Right renal pelvis (tissue), 4 donors: Measurements from ENCODE around the gene TEX11. TPM values are rescaled to one million over a fixed set of nuclear protein-coding genes. Genes with fewer than 3 reads are reported as not detected.
"Not testable (repeated sequence)": the region's sequence is repeated elsewhere in the genome, so short reads cannot be mapped to it uniquely, and the experiment has no call there.

Experiments
- DNase-seq, 4 donors: peaks; one replicate each; pipeline ENCODE4 v3.0.0-alpha.2; 2013; ENCODE audit warnings: low read depth in 4 of 4, low spot score in 3 of 4, missing footprints in 1 of 4
- polyA plus RNA-seq, 4 donors: library from polyadenylated mRNA; unstranded; fragments of 120-200 nt; gene quantifications; one replicate each; pipeline ENCODE4 v1.2.1, GENCODE V29; 2013; ENCODE audit not compliant: insufficient read length in 4 of 4

Gene TEX11
- under 1 TPM in 3 of 4 donors, not detected in 1; 0.05 to 0.10 (median 0.08) TPM for polyA plus RNA-seq

- DNase-seq, result no peak
Measured at GRCh38 chrX:70908541-70908940, at the start of gene TEX11. Gene TEX11, minus strand, starts transcription at chrX:70908711. Its CDS starts 922 bp downstream, at chrX:70907789.

- DNase-seq, result no peak
Measured at GRCh38 chrX:70954871-70955270, 46.4 kb upstream of the TEX11 start.

GRCh38 chrX:70924294-70924911 lies 15.9 kb upstream of the TEX11 start:
- no peak for DNase-seq

- no peak for DNase-seq
Measured at GRCh38 chrX:70922774-70923473, 14.4 kb upstream of the TEX11 start.

GRCh38 chrX:70921709-70922352 lies 13.3 kb upstream of the TEX11 start:
- DNase-seq, result no peak

DNA sequence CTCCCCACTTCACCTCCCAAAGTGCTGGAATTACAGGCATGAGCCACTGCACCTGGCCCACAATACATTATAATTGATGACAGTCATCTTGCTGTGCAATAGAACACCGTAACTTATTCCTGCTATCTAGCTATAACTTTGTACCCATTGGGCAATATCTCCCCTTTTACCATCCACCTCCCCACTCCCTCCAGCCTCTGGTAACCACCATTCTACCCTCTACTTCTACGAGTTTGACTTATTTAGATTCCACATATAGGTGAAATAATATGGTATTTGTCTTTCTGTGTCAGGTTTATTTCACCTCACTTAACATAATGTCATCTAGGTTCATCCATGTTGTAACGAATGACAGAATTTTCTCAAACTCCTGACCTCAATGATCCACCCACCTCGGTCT lies 8.2 kb upstream of the TEX11 start:
- DNase-seq, result no peak

DNA sequence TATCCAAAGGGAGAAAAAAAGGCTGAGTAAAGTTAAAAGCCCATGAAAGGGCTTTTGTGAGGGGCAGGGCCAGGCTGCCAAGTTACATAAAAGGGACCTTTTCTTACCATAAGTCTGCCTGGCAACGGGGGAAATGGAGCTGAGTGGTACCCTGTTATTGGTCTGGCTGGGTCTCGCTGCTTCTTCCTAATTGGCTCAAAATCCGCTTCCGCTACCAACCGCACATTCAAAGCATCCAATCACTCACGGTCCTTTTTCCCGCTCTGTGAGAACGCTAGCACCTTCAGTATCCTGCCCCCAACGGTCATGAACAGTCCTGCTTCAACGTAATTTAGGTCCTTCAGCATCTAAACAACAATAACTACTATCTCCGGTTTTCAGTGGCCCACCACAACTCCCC lies 611 bp downstream of the TEX11 start:
- DNase-seq, result no peak

- no peak for DNase-seq
Measured at GRCh38 chrX:70901465-70901864, 7.0 kb downstream of the TEX11 start.

GRCh38 chrX:70890441-70890840 lies 18.1 kb downstream of the TEX11 start:
- DNase-seq, result not testable (repeated sequence)

DNA sequence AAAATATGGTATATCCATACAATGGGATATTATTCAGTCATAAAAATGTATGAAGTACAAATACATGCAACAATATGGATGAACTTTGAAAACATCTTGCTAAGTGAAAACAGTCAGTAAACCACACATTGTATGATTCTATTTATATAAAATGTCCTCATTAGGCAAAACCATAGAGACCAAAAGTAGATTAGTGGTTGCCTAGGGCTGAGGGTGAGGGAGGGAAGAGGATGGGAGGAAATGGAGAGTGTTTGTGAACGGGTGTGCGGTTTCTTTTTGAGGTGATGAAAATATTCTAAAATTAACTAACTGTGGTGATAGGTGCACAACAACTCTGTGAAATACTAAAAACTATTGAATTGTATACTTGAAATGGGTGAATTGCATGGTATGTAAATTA lies 29.6 kb downstream of the TEX11 start:
- no peak for DNase-seq

GRCh38 chrX:70852294-70852693 lies 56.2 kb downstream of the TEX11 start:
- DNase-seq, result no peak

DNA sequence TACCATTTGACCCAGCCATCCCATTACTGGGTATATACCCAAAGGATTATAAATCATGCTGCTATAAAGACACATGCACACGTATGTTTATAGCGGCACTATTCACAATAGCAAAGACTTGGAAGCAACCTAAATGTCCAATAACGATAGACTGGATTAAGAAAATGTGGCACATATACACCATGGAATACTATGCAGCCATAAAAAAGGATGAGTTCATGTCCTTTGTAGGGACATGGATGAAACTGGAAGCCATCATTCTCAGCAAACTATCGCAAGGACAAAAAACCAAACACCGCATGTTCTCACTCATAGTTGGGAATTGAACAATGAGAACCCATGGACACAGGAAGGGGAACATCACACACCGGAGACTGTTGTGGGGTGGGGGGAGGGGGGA lies 64.4 kb downstream of the TEX11 start:
- DNase-seq, result not testable (repeated sequence)

GRCh38 chrX:70843620-70844019 lies 64.9 kb downstream of the TEX11 start:
- DNase-seq, result not testable (repeated sequence)

- DNase-seq, result no peak
Measured at GRCh38 chrX:70834589-70834988, 73.9 kb downstream of the TEX11 start.

GRCh38 chrX:70826715-70827114 lies 81.8 kb downstream of the TEX11 start:
- no peak for DNase-seq

GRCh38 chrX:70825366-70825765 lies 83.1 kb downstream of the TEX11 start:
- no peak for DNase-seq

GRCh38 chrX:70808942-70809940 lies 99.3 kb downstream of the TEX11 start:
- no peak for DNase-seq

- no peak for DNase-seq
Measured at GRCh38 chrX:70806081-70806480, 102.4 kb downstream of the TEX11 start.

- not testable (repeated sequence) for DNase-seq
Measured at GRCh38 chrX:70796742-70797141, 111.8 kb downstream of the TEX11 start.

- DNase-seq, result no peak
Measured at GRCh38 chrX:70774223-70774622, 134.3 kb downstream of the TEX11 start.
